ENCODE data around the gene PCDH9. TPM values are rescaled to one million over a fixed set of nuclear protein-coding genes. Genes with fewer than 3 reads are reported as not detected.

The PCDH9 gene
- polyA plus RNA-seq, 1 of the 3 experiments (the other 2 are of a cell fraction) = 1.3 TPM

DNA sequence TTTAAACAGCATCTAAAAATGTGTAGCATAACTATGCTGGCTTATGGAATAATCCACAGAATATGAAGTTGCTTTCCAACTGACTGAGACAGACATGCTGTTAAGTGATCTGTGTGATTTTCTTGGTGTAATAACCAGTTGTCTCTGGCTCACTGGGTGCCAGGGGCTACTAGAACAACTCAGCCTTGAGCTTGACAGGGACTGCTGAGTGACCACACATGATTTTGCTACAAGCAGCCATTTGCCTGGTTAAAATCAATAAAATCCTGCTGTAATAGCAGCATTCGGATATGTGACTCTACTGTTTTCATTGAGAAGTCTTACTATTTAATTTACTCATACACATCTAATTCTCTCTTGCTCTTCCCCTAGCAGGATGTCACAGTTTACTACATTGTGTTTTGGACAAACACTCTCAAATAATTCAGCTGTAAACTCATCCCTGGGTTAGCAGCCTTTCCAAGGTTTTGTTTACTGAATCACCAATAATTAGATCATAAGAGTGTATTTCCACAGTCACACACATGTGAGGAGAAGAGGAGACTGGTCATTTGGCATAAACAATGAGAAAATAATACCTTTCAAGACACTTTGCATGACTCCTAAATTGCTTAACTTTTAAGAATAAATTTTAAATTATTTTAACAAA, 426.2 kb downstream of the PCDH9 start:
- no peak for DNase-seq
- TF ChIP-seq GABPA (IDR thresholded peaks at IDR 0.05; ENCODE audit: low read depth) (no peak), TCF12 (IDR thresholded peaks at IDR 0.05) (no peak), FOSL2 (IDR thresholded peaks at IDR 0.05; ENCODE audit: borderline replicate concordance, low read depth) (no peak), NFIC (IDR thresholded peaks at IDR 0.05; ENCODE audit: borderline replicate concordance) (no peak), MXI1 (IDR thresholded peaks at IDR 0.05; ENCODE audit: low read depth, low read length) (no peak), TEAD4 (IDR thresholded peaks at IDR 0.05; ENCODE audit: borderline replicate concordance, insufficient read depth) (no peak), JUND (IDR thresholded peaks at IDR 0.05) (no peak)
- TF ChIP-seq, protein P1, sequence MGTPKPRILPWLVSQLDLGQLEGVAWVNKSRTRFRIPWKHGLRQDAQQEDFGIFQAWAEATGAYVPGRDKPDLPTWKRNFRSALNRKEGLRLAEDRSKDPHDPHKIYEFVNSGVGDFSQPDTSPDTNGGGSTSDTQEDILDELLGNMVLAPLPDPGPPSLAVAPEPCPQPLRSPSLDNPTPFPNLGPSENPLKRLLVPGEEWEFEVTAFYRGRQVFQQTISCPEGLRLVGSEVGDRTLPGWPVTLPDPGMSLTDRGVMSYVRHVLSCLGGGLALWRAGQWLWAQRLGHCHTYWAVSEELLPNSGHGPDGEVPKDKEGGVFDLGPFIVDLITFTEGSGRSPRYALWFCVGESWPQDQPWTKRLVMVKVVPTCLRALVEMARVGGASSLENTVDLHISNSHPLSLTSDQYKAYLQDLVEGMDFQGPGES (IDR thresholded peaks at IDR 0.05; ENCODE audit: low read depth, low read length) = no peak
- TF ChIP-seq, protein P2, sequence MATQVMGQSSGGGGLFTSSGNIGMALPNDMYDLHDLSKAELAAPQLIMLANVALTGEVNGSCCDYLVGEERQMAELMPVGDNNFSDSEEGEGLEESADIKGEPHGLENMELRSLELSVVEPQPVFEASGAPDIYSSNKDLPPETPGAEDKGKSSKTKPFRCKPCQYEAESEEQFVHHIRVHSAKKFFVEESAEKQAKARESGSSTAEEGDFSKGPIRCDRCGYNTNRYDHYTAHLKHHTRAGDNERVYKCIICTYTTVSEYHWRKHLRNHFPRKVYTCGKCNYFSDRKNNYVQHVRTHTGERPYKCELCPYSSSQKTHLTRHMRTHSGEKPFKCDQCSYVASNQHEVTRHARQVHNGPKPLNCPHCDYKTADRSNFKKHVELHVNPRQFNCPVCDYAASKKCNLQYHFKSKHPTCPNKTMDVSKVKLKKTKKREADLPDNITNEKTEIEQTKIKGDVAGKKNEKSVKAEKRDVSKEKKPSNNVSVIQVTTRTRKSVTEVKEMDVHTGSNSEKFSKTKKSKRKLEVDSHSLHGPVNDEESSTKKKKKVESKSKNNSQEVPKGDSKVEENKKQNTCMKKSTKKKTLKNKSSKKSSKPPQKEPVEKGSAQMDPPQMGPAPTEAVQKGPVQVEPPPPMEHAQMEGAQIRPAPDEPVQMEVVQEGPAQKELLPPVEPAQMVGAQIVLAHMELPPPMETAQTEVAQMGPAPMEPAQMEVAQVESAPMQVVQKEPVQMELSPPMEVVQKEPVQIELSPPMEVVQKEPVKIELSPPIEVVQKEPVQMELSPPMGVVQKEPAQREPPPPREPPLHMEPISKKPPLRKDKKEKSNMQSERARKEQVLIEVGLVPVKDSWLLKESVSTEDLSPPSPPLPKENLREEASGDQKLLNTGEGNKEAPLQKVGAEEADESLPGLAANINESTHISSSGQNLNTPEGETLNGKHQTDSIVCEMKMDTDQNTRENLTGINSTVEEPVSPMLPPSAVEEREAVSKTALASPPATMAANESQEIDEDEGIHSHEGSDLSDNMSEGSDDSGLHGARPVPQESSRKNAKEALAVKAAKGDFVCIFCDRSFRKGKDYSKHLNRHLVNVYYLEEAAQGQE (IDR thresholded peaks at IDR 0.05; ENCODE audit: low read depth, low read length) = no peak
- TF ChIP-seq, protein P3, sequence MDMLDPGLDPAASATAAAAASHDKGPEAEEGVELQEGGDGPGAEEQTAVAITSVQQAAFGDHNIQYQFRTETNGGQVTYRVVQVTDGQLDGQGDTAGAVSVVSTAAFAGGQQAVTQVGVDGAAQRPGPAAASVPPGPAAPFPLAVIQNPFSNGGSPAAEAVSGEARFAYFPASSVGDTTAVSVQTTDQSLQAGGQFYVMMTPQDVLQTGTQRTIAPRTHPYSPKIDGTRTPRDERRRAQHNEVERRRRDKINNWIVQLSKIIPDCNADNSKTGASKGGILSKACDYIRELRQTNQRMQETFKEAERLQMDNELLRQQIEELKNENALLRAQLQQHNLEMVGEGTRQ (IDR thresholded peaks at IDR 0.05; ENCODE audit: borderline replicate concordance, low read depth, low read length) = no peak
- Histone ChIP-seq H3F3A (replicated peaks; ENCODE audit: insufficient read depth) (no peaks in the 10 kb centered on the region), H3K9ac (no peak overlapping the region), H4K20me1 (ENCODE audit: insufficient read depth) (no peaks in the 10 kb centered on the region), H3K27ac (ENCODE audit: low read depth in 2 of 2, low read length in 1 of 2) (no peak overlapping the region), H3K9me3 (no peaks in the 10 kb centered on the region), H3K27me3 (ENCODE audit: insufficient read depth) (no peaks in the 10 kb centered on the region), H2AFZ (ENCODE audit: low read depth) (no peak overlapping the region), H3K4me2 (no peak overlapping the region), H3K4me1 (ENCODE audit: control insufficient read depth in 1 of 2, insufficient read depth in 2 of 2, low read depth in 1 of 2, low read length in 1 of 2) (peaks cover 0 to 6% of the 10 kb centered on the region in 2 experiments; a peak in 2 of 4 replicates), H3K36me3 (replicated peaks in 1 of 2; ENCODE audit: control insufficient read depth in 1 of 2, insufficient read depth in 2 of 2, low read length in 1 of 2) (no peaks in the 10 kb centered on the region), H3K4me3 (ENCODE audit: low read depth in 2 of 2, low read length in 1 of 2) (no peak overlapping the region), H3K79me2 (ENCODE audit: insufficient read depth) (no peaks in the 10 kb centered on the region), H3K9me2 (no peaks in the 10 kb centered on the region)
- CTCF ChIA-PET = no interaction called here
- WGBS (ENCODE audit: low lambda C conversion rate) = 79% methylated on average over 1 of the region's 1 CpG
- POLR2A ChIA-PET = no interaction called here

Data from SK-N-SH (cell line).